HG03039 (cell line): ENCODE results near the gene F7.

Experiments
- ATAC-seq: cut with Tn5 transposase; IDR thresholded peaks from one replicate; pipeline ENCODE4 v1.9.1; 2021; ENCODE audit warnings: mild to moderate bottlenecking, moderate library complexity; ENCODE audit not compliant: unreplicated experiment

Gene F7

GRCh38 chr13:113166681-113167080 is 61.1 kb downstream of the F7 start:
- no peak for ATAC-seq

- ATAC-seq: no peak
Measured at GRCh38 chr13:113167155-113167554, 61.6 kb downstream of the F7 start.

GRCh38 chr13:113167575-113167974 is 62.0 kb downstream of the F7 start:
- no peak for ATAC-seq

GRCh38 chr13:113168211-113168610 is 62.6 kb downstream of the F7 start:
- no peak for ATAC-seq

- no peak for ATAC-seq
Measured at GRCh38 chr13:113169277-113170272, 64.0 kb downstream of the F7 start.
